B cell (primary cell): ENCODE results near the gene SHANK1. TPM values are rescaled to one million over a fixed set of nuclear protein-coding genes. Genes with fewer than 3 reads are reported as not detected.
A peak's percentile ranks its signal among the peaks of the same experiment; 100 is the strongest.
"Not testable (repeated sequence)": the region's sequence is repeated elsewhere in the genome, so short reads cannot be mapped to it uniquely, and the experiment has no call there.

Experiments used
- ATAC-seq: fragments of 200-7000 bp; cut with Tn5 transposase; one replicate; pipeline ENCODE4 v1.10.0; 2021; ENCODE audit warnings: low read depth, mild to moderate bottlenecking, moderate number of reproducible peaks, moderate library complexity
- CTCF ChIA-PET: fragments of 350-600 bp; sonication (Branson Sonifier 250); formaldehyde crosslinking; loops from one replicate; lab custom pipeline; 2021; ENCODE audit warnings: antibody characterized with exemption, inconsistent platforms; lab: Charles Lee
- POLR2A ChIA-PET: fragments of 350-600 bp; sonication (Branson Sonifier 250); formaldehyde crosslinking; loops from one replicate; lab custom pipeline; 2021; ENCODE audit warnings: antibody characterized with exemption; lab: Charles Lee
- DNase-seq: peaks from one replicate; pipeline ENCODE4 v3.0.0; 2013
- H2AFZ ChIP-seq: 2 replicates; pipeline ENCODE4 v1.6.1; 2012; ENCODE audit warnings: mild to moderate bottlenecking, low read depth, low read length; ENCODE audit not compliant: insufficient read depth, poor library complexity, severe bottlenecking
- H3K27ac ChIP-seq, 2 donors: 1 replicate in 1 of 2; 2 replicates in 1 of 2; pipeline ENCODE4 v1.5.1; 2012 to 2013; ENCODE audit warnings: low read length in 2 of 2, mild to moderate bottlenecking in 2 of 2, moderate library complexity in 1 of 2
- H3K27me3 ChIP-seq, 4 experiments: fragments of 200-600 bp in 1 of 4; sonication (generic) in 1 of 4; replicated peaks in 1 of 4; 1 replicate in 2 of 4; 2 replicates in 2 of 4; pipeline versions ENCODE4 v1.6.1 to v1.7.0; 2013 to 2016; ENCODE audit warnings: low read length in 3 of 4, mild to moderate bottlenecking in 2 of 4, mixed read lengths in 1 of 4, moderate library complexity in 1 of 4; ENCODE audit not compliant: insufficient read depth in 4 of 4, control insufficient read depth in 3 of 4; ENCODE audit errors: control extremely low read depth in 1 of 4
- H3K36me3 ChIP-seq, 2 experiments: replicated peaks in 1 of 2; 1 replicate in 1 of 2; 2 replicates in 1 of 2; pipeline versions ENCODE4 v1.6.1 to v1.7.1; 2013; ENCODE audit warnings: low read length in 1 of 2; ENCODE audit not compliant: insufficient read depth in 2 of 2, control insufficient read depth in 1 of 2; ENCODE audit errors: control extremely low read depth in 1 of 2, extremely low read depth in 1 of 2
- H3K4me1 ChIP-seq, 2 donors: fragments of 200-600 bp in 1 of 2; sonication (generic) in 1 of 2; 1 replicate in 1 of 2; 2 replicates in 1 of 2; pipeline versions ENCODE4 v1.5.1 to v1.6.1; 2013 to 2017; ENCODE audit warnings: low read length in 2 of 2; ENCODE audit not compliant: control insufficient read depth in 2 of 2, insufficient read depth in 2 of 2
- H3K4me2 ChIP-seq: replicated peaks from 2 replicates; pipeline ENCODE3; 2012; ENCODE audit warnings: mild to moderate bottlenecking, low read depth, low read length; ENCODE audit not compliant: poor library complexity, severe bottlenecking
- H3K4me3 ChIP-seq, 5 experiments: fragments of 200-600 bp in 1 of 5; sonication (generic) in 1 of 5; 1 replicate in 3 of 5; 2 replicates in 2 of 5; pipeline versions ENCODE4 v1.5.1 to v1.7.0; 2011 to 2016; ENCODE audit warnings: low read length in 4 of 5, mild to moderate bottlenecking in 4 of 5, low read depth in 2 of 5, control low read depth in 1 of 5, moderate library complexity in 1 of 5; ENCODE audit not compliant: insufficient read depth in 1 of 5; ENCODE audit errors: control extremely low read depth in 1 of 5, extremely low read depth in 1 of 5
- H3K79me2 ChIP-seq: fragments of 200-600 bp; sonication (generic); one replicate; pipeline ENCODE4 v1.6.0; 2016; ENCODE audit warnings: low read length; ENCODE audit not compliant: control insufficient read depth, insufficient read depth
- H3K9ac ChIP-seq: fragments of 200-600 bp; sonication (generic); 2 replicates; pipeline ENCODE4 v1.6.1; 2017; ENCODE audit warnings: mild to moderate bottlenecking, low read length, moderate library complexity
- H3K9me3 ChIP-seq, 3 donors: one replicate each; pipeline versions ENCODE4 v1.6.1 to v1.7.1; 2013; ENCODE audit warnings: low read length in 2 of 3; ENCODE audit not compliant: control insufficient read depth in 2 of 3, insufficient read depth in 1 of 3; ENCODE audit errors: control extremely low read depth in 1 of 3
- H4K20me1 ChIP-seq: 2 replicates; pipeline ENCODE4 v1.6.0; 2012; ENCODE audit warnings: mild to moderate bottlenecking, low read length; ENCODE audit not compliant: insufficient read depth, control insufficient read depth, poor library complexity, severe bottlenecking
- H3K27ac Mint-ChIP-seq: one replicate; pipeline ENCODE4 v1.8.0; 2021; ENCODE audit warnings: mixed read lengths
- H3K27me3 Mint-ChIP-seq: one replicate; pipeline ENCODE4 v1.8.0; 2021; ENCODE audit warnings: mixed read lengths
- H3K4me1 Mint-ChIP-seq: one replicate; pipeline ENCODE4 v1.8.0; 2021; ENCODE audit warnings: mixed read lengths
- H3K4me3 Mint-ChIP-seq: one replicate; pipeline ENCODE4 v1.8.0; 2021; ENCODE audit warnings: mixed read lengths
- H3K9me3 Mint-ChIP-seq: one replicate; pipeline ENCODE4 v1.8.0; 2022; ENCODE audit warnings: mixed read lengths; ENCODE audit not compliant: insufficient read depth
- EZH2 ChIP-seq: IDR thresholded peaks from 2 replicates; pipeline ENCODE4 v1.6.1; 2012; ENCODE audit warnings: borderline replicate concordance, low read depth, mild to moderate bottlenecking, moderate library complexity, low read length; ENCODE audit not compliant: insufficient read depth, poor library complexity, severe bottlenecking
- WGBS: methylation state at CpG from one replicate; pipeline ENCODE4 v1.1.5; 2013; ENCODE audit warnings: missing lambda C conversion rate; ENCODE audit not compliant: insufficient coverage; 5-methylcytosine and 5-hydroxymethylcytosine counted together
- intact Hi-C: fragments of 100-400 bp; cut with micrococcal nuclease; formaldehyde crosslinking; loops from one replicate; pipeline ENCODE4 v1.10.0; 2022
- polyA plus RNA-seq: library from polyadenylated mRNA; depleted of rRNA; stranded (reverse); fragments of >200 nt; gene quantifications from 2 replicates; pipeline ENCODE4 v1.2.3, GENCODE V29; 2012
- total RNA-seq, 2 donors: library from RNA; stranded (reverse); fragments of 120-200 nt in 1 of 2; gene quantifications; 1 replicate in 1 of 2; 2 replicates in 1 of 2; pipeline versions ENCODE4 v1.2.3 to v1.2.4, GENCODE V29; 2013 to 2022
- TF ChIP-seq, protein P1 (sequence below): fragments of 200-600 bp; IDR thresholded peaks from one replicate; pipeline ENCODE4 v1.8.0; 2022; ENCODE audit warnings: antibody characterized with exemption, mild to moderate bottlenecking

SHANK1 gene
- total and polyA plus RNA-seq, 2 donors (not counting 1 experiment from before 2014, with no cell fraction given), result not detected

DNA sequence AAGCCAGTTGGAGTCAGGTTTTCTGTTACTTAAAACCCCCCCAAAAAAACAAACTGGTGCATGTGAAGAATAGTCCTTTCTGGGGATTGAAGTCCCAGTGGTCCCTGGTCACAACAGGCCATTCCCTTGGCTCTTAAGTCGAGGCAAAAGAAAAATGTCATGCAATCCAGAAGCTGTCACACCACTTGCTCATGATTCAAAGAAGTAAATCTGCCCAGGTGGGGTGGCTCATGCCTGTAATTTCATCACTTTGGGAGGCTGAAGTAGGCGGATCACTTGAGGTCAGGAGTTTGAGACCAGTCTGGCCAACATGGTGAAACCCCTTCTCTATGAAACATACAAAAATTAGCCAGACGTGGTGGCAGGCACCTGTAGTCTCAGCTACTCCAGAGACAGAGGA, 41.9 kb upstream of the SHANK1 start:
- ATAC-seq, H3K27ac Mint-ChIP-seq, H3K36me3 ChIP-seq, intact Hi-C loops, H3K4me2 ChIP-seq, H3K4me3 ChIP-seq, DNase-seq, H3K9me3 ChIP-seq, H3K4me3 Mint-ChIP-seq, H3K9me3 Mint-ChIP-seq, H4K20me1 ChIP-seq, CTCF ChIA-PET, H3K27ac ChIP-seq, H3K9ac ChIP-seq, POLR2A ChIA-PET, H3K27me3 ChIP-seq, H2AFZ ChIP-seq, H3K4me1 ChIP-seq, H3K79me2 ChIP-seq, H3K4me1 Mint-ChIP-seq: not testable (repeated sequence)
- H3K27me3 Mint-ChIP-seq, result peaks cover 19% of the 10 kb centered on the region
- 33% methylated on average over 2 of the region's 3 CpGs for WGBS

DNA sequence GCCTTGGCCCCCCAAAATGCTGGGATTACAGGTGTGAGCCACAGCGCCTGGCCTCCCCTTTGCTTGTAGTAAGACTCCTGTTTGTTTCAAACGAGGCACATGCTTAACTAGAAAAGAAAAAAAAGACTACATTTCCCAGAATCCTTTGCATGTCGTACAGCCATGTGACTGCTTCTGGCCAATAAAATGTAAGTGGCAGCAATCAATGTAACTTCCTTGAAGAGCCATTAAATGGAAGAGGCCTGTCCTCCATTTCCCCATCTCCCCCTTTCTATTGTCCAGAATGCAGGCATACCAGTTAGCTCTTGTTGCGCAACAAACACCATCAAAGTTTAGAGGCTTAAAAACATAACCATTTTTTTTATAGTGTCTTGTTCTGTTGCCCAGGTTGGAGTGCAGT, 40.3 kb upstream of the SHANK1 start:
- 100% methylated on average over 1 of the region's 4 CpGs for WGBS
- Mint-ChIP-seq H3K9me3 (no peaks in the 10 kb centered on the region), H3K4me1 (no peaks in the 10 kb centered on the region), H3K4me3 (no peak overlapping the region), H3K27me3 (peaks cover 17% of the 10 kb centered on the region), H3K27ac (no peak overlapping the region)
- H3K4me3 ChIP-seq, result no peak overlapping the region
- no peaks in the 10 kb centered on the region for H3K36me3 ChIP-seq
- no peak for TF ChIP-seq EZH2
- TF ChIP-seq, protein P1, sequence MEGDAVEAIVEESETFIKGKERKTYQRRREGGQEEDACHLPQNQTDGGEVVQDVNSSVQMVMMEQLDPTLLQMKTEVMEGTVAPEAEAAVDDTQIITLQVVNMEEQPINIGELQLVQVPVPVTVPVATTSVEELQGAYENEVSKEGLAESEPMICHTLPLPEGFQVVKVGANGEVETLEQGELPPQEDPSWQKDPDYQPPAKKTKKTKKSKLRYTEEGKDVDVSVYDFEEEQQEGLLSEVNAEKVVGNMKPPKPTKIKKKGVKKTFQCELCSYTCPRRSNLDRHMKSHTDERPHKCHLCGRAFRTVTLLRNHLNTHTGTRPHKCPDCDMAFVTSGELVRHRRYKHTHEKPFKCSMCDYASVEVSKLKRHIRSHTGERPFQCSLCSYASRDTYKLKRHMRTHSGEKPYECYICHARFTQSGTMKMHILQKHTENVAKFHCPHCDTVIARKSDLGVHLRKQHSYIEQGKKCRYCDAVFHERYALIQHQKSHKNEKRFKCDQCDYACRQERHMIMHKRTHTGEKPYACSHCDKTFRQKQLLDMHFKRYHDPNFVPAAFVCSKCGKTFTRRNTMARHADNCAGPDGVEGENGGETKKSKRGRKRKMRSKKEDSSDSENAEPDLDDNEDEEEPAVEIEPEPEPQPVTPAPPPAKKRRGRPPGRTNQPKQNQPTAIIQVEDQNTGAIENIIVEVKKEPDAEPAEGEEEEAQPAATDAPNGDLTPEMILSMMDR, result no peak
- no peak overlapping the region for H3K9ac ChIP-seq
- no peaks in the 10 kb centered on the region for H3K27me3 ChIP-seq
- DNase-seq (peak; percentile 24), ATAC-seq (no peak)
- peaks cover 0 to 5% (median 4%) of the 10 kb centered on the region in 3 donors for H3K9me3 ChIP-seq
- ChIA-PET POLR2A (no interaction called here), CTCF (no interaction called here)
- no peaks in the 10 kb centered on the region for H3K79me2 ChIP-seq
- no peak overlapping the region for H2AFZ ChIP-seq
- H4K20me1 ChIP-seq, result no peaks in the 10 kb centered on the region
- H3K27ac ChIP-seq, result no peak overlapping the region
- no peaks in the 10 kb centered on the region for H3K4me1 ChIP-seq
- intact Hi-C loops, result loop anchor here (10.0 kb wide), 1 partner anchor 115 kb away; the partner anchor contains the start of gene C19orf81
- H3K4me2 ChIP-seq, result no peak overlapping the region

DNA sequence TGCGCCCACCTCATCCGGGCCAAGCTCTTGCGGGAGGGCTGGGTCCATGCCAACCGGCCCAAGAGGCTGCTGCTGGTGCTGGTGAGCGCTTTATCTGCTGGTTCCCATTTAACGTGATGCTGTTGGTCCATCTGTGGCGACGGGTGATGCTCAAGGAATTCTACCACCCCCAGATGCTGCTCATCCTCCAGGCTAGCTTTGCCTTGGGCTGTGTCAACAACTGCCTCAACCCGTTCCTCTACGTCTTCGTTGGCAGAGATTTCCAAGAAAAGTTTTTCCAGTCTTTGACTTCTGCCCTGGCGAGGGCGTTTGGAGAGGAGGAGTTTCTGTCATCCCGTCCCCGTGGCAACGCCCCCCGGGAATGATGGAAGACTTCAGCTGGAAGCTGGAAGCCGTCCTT, 39.5 kb upstream of the SHANK1 start:
- H4K20me1 ChIP-seq, H3K4me2 ChIP-seq, H3K4me1 ChIP-seq, H3K9me3 Mint-ChIP-seq, H3K4me3 Mint-ChIP-seq, CTCF ChIA-PET, H3K9ac ChIP-seq, ATAC-seq, H3K4me1 Mint-ChIP-seq, POLR2A ChIA-PET, H3K9me3 ChIP-seq, DNase-seq, H3K27ac Mint-ChIP-seq, H3K36me3 ChIP-seq, H3K27me3 ChIP-seq, H3K4me3 ChIP-seq, H2AFZ ChIP-seq, H3K27ac ChIP-seq, H3K79me2 ChIP-seq: not testable (repeated sequence)
- intact Hi-C loops, result loop anchor here (10.0 kb wide), 1 partner anchor 114 kb away; the partner anchor contains the start of gene C19orf81
- 93% methylated on average over 8 of the region's 18 CpGs for WGBS
- peaks cover 16% of the 10 kb centered on the region for H3K27me3 Mint-ChIP-seq
